ENCODE data around the gene LRFN5. TPM values are rescaled to one million over a fixed set of nuclear protein-coding genes. Genes with fewer than 3 reads are reported as not detected.
A peak's percentile ranks its signal among the peaks of the same experiment; 100 is the strongest.
"Not testable (repeated sequence)": the region's sequence is repeated elsewhere in the genome, so short reads cannot be mapped to it uniquely, and the experiment has no call there.

The LRFN5 gene
- total and polyA plus RNA-seq, 2 donors (not counting 1 experiment from before 2014, with no cell fraction given), result 0.14 to 3.6 TPM

DNA sequence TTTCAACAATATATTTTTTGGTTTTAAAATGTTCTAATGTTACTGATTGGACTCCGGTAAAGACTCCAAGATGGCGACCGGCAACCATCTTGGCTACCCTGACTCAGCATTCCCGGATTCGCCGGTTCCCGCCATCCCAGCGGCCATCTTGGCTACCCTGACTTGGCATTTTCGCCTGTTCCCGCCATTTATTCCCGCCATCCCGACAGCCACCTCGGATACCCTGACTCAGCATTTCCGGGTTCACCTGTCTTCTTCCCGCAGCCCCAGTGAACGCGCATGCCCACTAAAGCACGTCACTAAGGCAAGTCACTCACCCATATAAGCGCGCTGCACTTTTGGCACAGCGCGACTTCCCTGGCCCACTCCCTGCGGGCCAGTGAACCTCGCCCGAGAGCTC, 9.0 kb upstream of the LRFN5 start:
- Histone ChIP-seq H3K9ac (ENCODE audit: insufficient read depth, low read length) (no peak overlapping the region), H3K79me2 (ENCODE audit: control insufficient read depth, insufficient read depth, low read length) (no peaks in the 10 kb centered on the region), H3K27ac (ENCODE audit: insufficient read depth, low read length) (no peak overlapping the region), H3K4me3 (replicated peaks in 1 of 4; ENCODE audit: control extremely low read depth in 1 of 4, insufficient read depth in 1 of 4, low read depth in 3 of 4, low read length in 4 of 4) (no peak overlapping the region), H3K27me3 (ENCODE audit: control insufficient read depth, insufficient read depth, low read length) (no peaks in the 10 kb centered on the region), H3K9me3 (ENCODE audit: control insufficient read depth, insufficient read depth, low read depth, low read length) (no peaks in the 10 kb centered on the region), H2AFZ (ENCODE audit: low read length) (no peak overlapping the region), H3K36me3 (ENCODE audit: control insufficient read depth, insufficient read depth, low read length) (no peaks in the 10 kb centered on the region), H4K20me1 (ENCODE audit: control insufficient read depth, extremely low read depth, insufficient read depth, low read length) (no peaks in the 10 kb centered on the region), H3K4me2 (ENCODE audit: extremely low read depth, insufficient read depth, low read length) (no peak overlapping the region), H3K4me1 (ENCODE audit: control insufficient read depth, extremely low read depth, insufficient read depth, low read length) (no peaks in the 10 kb centered on the region)
- no peak for DNase-seq (ENCODE audit: low read depth in 2 of 2)
- no peak for TF ChIP-seq EZH2 (IDR thresholded peaks at IDR 0.05; ENCODE audit: low read length, missing control alignments)
- no peak for TF ChIP-seq CTCF (conservative IDR thresholded peaks at IDR 0.05 in 1 of 2, IDR thresholded peaks at IDR 0.05 in 1 of 2; ENCODE audit: low read depth in 1 of 2, low read length in 2 of 2)

GRCh38 chr14:41599805-41600385, 6.8 kb upstream of the LRFN5 start:
- not testable (repeated sequence) for H3K9ac ChIP-seq (ENCODE audit: insufficient read depth, low read length); H3K9me3 ChIP-seq (ENCODE audit: control insufficient read depth, insufficient read depth, low read depth, low read length); H3K4me3 ChIP-seq (replicated peaks in 1 of 4; ENCODE audit: control extremely low read depth in 1 of 4, insufficient read depth in 1 of 4, low read depth in 3 of 4, low read length in 4 of 4); H3K27me3 ChIP-seq (ENCODE audit: control insufficient read depth, insufficient read depth, low read length); H3K4me1 ChIP-seq (ENCODE audit: control insufficient read depth, extremely low read depth, insufficient read depth, low read length); H3K4me2 ChIP-seq (ENCODE audit: extremely low read depth, insufficient read depth, low read length); H3K79me2 ChIP-seq (ENCODE audit: control insufficient read depth, insufficient read depth, low read length); H2AFZ ChIP-seq (ENCODE audit: low read length); H4K20me1 ChIP-seq (ENCODE audit: control insufficient read depth, extremely low read depth, insufficient read depth, low read length); H3K27ac ChIP-seq (ENCODE audit: insufficient read depth, low read length); H3K36me3 ChIP-seq (ENCODE audit: control insufficient read depth, insufficient read depth, low read length)
- peak in 1 of 2 donors; percentile 9 for DNase-seq (ENCODE audit: low read depth in 2 of 2)

GRCh38 chr14:41604721-41605531, 1.8 kb upstream of the LRFN5 start:
- peak overlapping the region; percentile 34 to 90 (median 53) for H3K4me3 ChIP-seq (replicated peaks in 1 of 4; ENCODE audit: control extremely low read depth in 1 of 4, insufficient read depth in 1 of 4, low read depth in 3 of 4, low read length in 4 of 4)
- peak overlapping the region; percentile 78 for H2AFZ ChIP-seq (ENCODE audit: low read length)
- H3K79me2 ChIP-seq (ENCODE audit: control insufficient read depth, insufficient read depth, low read length), result no peaks in the 10 kb centered on the region
- H3K4me2 ChIP-seq (ENCODE audit: extremely low read depth, insufficient read depth, low read length), result peak overlapping the region; percentile 9
- DNase-seq (ENCODE audit: low read depth in 2 of 2), result peak; percentile 87 to 89
- no peaks in the 10 kb centered on the region for H3K9me3 ChIP-seq (ENCODE audit: control insufficient read depth, insufficient read depth, low read depth, low read length)
- peak overlapping the region; percentile 0 for H3K27ac ChIP-seq (ENCODE audit: insufficient read depth, low read length)
- H3K4me1 ChIP-seq (ENCODE audit: control insufficient read depth, extremely low read depth, insufficient read depth, low read length), result no peaks in the 10 kb centered on the region
- TF ChIP-seq CTCF (conservative IDR thresholded peaks at IDR 0.05 in 1 of 2, IDR thresholded peaks at IDR 0.05 in 1 of 2; ENCODE audit: low read depth in 1 of 2, low read length in 2 of 2) (no peak), EZH2 (IDR thresholded peaks at IDR 0.05; ENCODE audit: low read length, missing control alignments) (no peak)
- no peaks in the 10 kb centered on the region for H4K20me1 ChIP-seq (ENCODE audit: control insufficient read depth, extremely low read depth, insufficient read depth, low read length)
- peaks cover 11% of the 10 kb centered on the region for H3K27me3 ChIP-seq (ENCODE audit: control insufficient read depth, insufficient read depth, low read length)
- no peaks in the 10 kb centered on the region for H3K36me3 ChIP-seq (ENCODE audit: control insufficient read depth, insufficient read depth, low read length)
- H3K9ac ChIP-seq (ENCODE audit: insufficient read depth, low read length), result peak overlapping the region; percentile 2
